Measurements from ENCODE around the gene DEPDC5.
A peak's percentile ranks its signal among the peaks of the same experiment; 100 is the strongest.

DEPDC5 gene

GRCh38 chr22:31940506-31940905, 186.7 kb downstream of the DEPDC5 start:
- ChIA-PET POLR2A (no interaction called here), CTCF (interaction anchor here (1.2 kb wide), 1 partner anchor 11 kb away, joined by 3 read pairs; no protein-coding TSS in a partner anchor)
- H3K4me3 ChIP-seq (ENCODE audit: low read depth, low read length) = no peak overlapping the region
- TF ChIP-seq CTCF (IDR thresholded peaks at IDR 0.05; ENCODE audit: insufficient read depth, low read length, missing control alignments) = no peak
- no peak for DNase-seq (ENCODE audit: low read depth, low spot score)

GRCh38 chr22:31942091-31942490, 188.3 kb downstream of the DEPDC5 start:
- ChIA-PET POLR2A (no interaction called here), CTCF (interaction anchor here (2.6 kb wide), 1 partner anchor 276 kb away, joined by 7 read pairs; no protein-coding TSS in a partner anchor)
- TF ChIP-seq CTCF (IDR thresholded peaks at IDR 0.05; ENCODE audit: insufficient read depth, low read length, missing control alignments) = no peak
- no peak for DNase-seq (ENCODE audit: low read depth, low spot score)
- no peak overlapping the region for H3K4me3 ChIP-seq (ENCODE audit: low read depth, low read length)

- ChIA-PET CTCF (interaction anchor here (2.6 kb wide), 1 partner anchor 277 kb away, joined by 7 read pairs; no protein-coding TSS in a partner anchor), POLR2A (no interaction called here)
Observed at GRCh38 chr22:31943206-31943977, 189.6 kb downstream of the DEPDC5 start.

GRCh38 chr22:31943978-31944699, 190.3 kb downstream of the DEPDC5 start, which contains the start of gene YWHAH:
YWHAH (plus strand) TSS chr22:31944535; CDS start chr22:31944734, 199 bp downstream.
- ChIA-PET POLR2A (no interaction called here), CTCF (interaction anchor here (2.6 kb wide), 1 partner anchor 278 kb away, joined by 7 read pairs; no protein-coding TSS in a partner anchor)
- peak; percentile 12 for DNase-seq (ENCODE audit: low read depth, low spot score)
- H3K4me3 ChIP-seq (ENCODE audit: low read depth, low read length) = peak within 1 kb of the TSS; percentile 78
- TF ChIP-seq CTCF (IDR thresholded peaks at IDR 0.05; ENCODE audit: insufficient read depth, low read length, missing control alignments) = no peak

More at GRCh38 chr22:31943206-31943977, 189.6 kb downstream of the DEPDC5 start:
- H3K4me3 ChIP-seq (ENCODE audit: low read depth, low read length) = peak overlapping the region; percentile 78
- DNase-seq (ENCODE audit: low read depth, low spot score) = no peak
- no peak for TF ChIP-seq CTCF (IDR thresholded peaks at IDR 0.05; ENCODE audit: insufficient read depth, low read length, missing control alignments)

- H3K4me3 ChIP-seq (ENCODE audit: low read depth, low read length) = peak overlapping the region; percentile 78
- CTCF ChIA-PET = interaction anchor here (1.5 to 3.7 kb wide), 2 partner anchors 25 to 280 kb away, joined by 6 to 20 read pairs; no protein-coding TSS in a partner anchor
- DNase-seq (ENCODE audit: low read depth, low spot score) = no peak
- TF ChIP-seq CTCF (IDR thresholded peaks at IDR 0.05; ENCODE audit: insufficient read depth, low read length, missing control alignments) = no peak
- POLR2A ChIA-PET = no interaction called here
Observed at GRCh38 chr22:31944700-31945442, 191.1 kb downstream of the DEPDC5 start.
